HG03432 (cell line): ENCODE results near the gene CEP63.
"Not testable (repeated sequence)": the region's sequence is repeated elsewhere in the genome, so short reads cannot be mapped to it uniquely, and the experiment has no call there.

ENCODE experiments used
- ATAC-seq: cut with Tn5 transposase; IDR thresholded peaks from one replicate; pipeline ENCODE4 v1.9.1; 2021; ENCODE audit warnings: mild to moderate bottlenecking, moderate library complexity; ENCODE audit not compliant: unreplicated experiment

The CEP63 gene

DNA sequence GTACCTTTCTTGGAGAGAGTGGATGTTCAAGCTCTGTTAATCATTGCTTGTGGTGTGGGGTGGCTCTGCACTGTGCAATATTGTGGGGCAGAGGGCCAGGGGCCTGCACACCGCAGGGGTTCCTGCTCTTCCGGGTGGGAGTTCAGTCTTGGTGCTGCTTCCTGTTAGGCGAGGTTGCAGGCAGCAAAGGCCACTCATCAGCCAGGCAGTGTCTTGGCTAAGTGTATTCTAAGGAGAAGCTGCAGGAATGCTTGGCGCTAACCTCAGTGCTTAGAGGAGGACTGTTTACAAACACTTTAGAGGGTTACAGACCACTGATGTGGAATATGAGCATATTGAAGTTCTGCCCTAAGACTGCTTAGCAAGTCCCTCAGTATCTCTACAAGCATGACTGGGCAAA is 81.7 kb downstream of the CEP63 start:
- ATAC-seq = no peak

DNA sequence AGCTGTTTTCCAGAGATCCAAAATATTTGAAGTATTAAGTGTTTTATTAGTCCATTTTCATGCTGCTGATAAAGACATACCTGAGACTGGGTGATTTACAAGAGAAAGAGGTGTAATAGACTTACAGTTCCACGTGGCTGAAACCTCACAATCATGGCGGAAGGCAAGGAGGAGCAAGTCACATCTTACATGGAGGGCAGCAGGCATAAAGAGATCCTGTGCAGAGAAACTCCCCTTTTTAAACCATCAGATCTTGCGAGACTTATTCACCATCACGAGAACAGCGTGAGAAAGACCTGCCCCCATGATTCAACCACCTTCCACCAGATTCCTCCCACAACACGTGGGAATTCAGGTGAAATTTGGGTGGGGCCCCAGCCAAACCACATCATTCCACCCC is 82.9 kb downstream of the CEP63 start:
- no peak for ATAC-seq

DNA sequence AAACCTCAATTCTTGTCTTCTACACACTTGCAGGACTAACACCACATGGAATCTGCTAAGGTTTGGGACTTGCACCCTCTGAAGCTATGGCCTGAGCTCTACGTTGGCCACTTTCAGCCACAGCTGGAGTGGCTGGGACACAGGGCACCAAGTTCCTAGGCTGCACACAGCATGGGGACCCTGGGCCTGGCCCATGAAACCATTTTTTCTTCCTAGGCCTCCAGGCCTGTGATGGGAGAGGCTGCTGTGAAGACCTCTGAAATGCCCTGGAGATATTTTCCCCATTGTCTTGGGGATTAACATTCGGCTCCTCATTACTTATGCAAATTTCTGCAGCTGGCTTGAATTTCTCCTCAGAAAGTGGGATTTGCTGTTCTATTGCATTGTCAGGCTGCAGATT is 84.0 kb downstream of the CEP63 start:
- not testable (repeated sequence) for ATAC-seq

DNA sequence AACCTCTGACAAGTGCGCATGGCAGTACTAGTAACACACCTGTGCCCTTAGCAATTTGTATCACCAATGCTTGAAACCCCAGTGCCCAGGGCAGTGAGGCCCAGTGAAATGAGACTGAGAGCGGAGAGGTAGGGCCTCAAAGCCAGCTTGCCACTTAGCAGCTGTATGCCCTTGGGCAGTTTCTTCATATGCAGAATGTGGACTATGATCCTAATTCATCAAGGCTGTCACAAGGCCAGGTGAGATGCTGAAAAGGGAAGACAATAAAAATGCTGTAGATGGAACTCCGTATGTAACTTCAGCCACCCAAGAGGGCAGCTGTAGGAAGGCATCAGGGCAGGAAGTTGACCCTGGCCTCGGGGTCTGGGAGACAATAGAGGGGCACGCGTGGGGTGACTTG is 90.6 kb downstream of the CEP63 start:
- no peak for ATAC-seq

DNA sequence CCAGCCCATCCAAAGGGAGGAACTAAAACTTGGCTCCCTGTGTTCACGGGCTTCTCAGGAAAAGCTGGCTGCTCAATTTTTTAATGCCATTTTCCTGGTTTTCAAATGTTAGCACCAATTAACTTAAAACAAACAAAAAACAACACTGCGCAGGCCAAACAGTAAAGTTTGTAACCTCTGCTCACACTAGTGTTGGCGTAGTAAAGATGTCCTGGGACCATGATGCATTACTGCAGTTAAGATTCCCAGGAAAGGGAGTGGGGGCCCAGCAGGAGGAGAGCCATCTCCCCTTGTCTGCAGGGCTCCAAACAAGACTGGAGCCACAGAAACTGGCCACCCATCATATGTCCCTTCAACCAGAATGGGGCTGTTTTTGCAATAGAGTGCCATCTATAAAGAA is 91.0 kb downstream of the CEP63 start:
- no peak for ATAC-seq

DNA sequence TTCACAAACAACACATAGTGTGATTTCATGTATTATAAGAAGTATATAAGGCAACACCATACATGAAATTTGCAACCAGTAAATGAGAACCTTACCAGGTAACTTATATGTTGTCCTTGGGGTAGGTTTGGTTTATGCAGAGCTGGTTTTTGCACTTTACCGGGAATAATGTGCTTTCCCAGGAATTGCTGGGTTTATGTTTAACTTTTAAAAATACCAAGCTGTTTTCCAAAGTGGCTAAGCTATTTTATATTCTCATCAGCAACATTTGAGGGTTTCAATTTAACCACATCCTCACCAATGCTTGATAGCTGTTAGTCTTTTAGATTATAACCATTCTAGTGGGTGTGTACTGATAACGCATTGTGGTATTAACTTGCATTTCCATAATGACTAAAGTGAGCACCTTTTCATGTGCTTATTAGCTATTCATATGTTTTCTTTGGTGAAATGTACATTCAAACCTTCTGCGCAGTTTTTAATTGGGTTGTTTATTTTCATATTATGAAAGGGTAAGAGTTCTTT is 93.3 kb downstream of the CEP63 start:
- no peak for ATAC-seq

DNA sequence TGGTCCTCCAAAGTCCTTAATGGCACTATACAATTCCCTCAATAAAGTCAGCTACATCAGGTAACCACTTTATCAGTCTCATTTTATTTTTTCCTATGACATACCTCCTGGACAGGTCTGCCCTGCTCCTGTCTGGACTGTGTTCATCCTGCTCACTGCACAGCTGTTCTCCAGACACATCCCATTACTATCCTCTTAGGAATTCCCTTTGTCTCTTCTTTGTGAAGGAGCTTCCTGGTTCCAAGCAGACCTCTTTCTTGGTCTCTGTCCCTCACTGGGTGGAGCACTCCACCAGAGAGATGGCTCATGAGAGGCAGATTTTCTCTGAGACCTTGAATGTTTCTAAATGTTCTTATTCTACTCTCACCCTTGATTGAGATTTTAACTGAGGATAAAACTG is 104.9 kb downstream of the CEP63 start:
- no peak for ATAC-seq

DNA sequence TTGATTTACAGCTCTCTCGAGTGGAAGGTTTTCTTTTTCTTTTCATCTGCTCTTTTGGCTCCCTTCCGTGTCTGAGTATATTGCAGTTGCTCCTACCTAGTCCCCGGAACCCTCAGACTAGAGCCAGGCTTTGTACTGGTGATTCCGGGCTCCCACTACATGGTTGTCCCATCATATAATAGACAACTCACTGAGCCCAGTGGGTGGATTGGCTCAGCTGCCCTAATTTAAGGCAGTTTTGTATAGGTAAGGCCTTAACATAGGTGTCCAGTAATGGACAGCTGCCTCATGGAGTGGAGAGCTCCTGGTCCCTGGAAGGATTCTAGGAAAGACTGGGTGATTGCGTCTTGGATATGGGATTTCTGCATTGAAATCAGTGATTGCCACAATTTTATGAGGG is 106.9 kb downstream of the CEP63 start:
- no peak for ATAC-seq

DNA sequence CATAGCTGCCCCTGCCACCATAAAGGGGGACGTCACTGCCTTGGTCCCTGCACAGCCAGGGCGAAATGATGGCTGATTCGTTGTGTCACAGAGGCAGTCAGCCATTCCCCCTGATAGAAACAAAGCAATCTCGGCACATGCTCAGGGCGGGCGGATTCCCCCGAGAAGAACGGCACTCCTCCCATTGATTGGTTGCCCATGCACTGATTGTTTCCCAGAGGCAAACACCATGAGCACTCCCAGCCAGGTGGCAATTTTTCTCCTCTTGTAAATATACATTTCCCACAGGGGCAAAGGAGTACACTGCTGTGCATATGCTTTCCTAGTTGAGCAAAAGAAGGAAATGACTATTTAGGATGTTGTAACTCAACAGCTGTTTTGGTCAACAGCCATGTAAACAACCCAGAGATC is 108.5 kb downstream of the CEP63 start:
- ATAC-seq = no peak

DNA sequence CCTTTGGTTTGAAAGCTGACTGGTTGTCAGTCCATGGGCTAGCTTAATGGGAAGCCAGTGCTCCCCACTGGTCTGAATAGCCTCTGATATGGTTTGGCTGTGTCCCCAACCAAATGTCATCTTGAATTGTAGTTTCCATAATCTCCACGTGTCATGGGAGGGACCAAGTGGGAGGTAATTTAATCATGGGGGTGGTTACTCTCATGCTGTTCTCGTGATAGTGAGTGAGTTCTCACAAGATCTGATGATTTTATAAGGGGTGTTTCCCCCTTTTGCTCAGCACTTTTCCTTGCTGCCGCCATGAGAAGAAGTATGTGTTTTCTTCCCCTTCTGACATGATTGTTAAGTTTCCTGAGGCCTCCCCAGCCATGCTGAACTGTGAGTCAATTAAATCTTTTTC is 109.1 kb downstream of the CEP63 start:
- ATAC-seq = not testable (repeated sequence)

DNA sequence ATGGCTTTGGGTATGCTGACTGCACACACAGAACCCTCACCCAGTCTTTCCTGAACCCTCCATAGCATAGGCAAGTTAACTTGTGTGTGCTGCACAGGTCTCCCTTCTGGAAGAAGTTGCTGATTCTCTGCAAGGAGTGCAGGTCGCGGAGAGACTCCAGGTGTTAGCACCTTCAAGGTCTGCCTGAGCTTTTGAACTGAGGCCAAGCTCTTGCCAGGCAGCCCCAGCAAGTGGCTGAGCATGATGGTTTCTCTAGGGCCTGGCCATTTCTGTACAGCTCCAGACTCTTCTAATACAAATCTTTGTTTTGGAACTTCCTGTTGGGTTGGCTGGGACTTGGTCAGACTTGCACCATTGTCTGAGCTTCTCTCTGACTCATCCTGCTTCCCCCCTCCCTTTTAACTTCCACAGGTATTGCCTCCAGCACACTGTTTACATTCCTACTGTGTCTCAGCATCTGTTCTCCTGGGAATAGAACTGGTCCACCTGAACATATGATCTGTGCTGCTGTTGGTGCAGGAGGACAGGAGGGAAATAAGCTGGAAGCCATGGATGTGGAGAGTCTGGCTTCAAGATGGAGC is 111.6 kb downstream of the CEP63 start:
- ATAC-seq = no peak

DNA sequence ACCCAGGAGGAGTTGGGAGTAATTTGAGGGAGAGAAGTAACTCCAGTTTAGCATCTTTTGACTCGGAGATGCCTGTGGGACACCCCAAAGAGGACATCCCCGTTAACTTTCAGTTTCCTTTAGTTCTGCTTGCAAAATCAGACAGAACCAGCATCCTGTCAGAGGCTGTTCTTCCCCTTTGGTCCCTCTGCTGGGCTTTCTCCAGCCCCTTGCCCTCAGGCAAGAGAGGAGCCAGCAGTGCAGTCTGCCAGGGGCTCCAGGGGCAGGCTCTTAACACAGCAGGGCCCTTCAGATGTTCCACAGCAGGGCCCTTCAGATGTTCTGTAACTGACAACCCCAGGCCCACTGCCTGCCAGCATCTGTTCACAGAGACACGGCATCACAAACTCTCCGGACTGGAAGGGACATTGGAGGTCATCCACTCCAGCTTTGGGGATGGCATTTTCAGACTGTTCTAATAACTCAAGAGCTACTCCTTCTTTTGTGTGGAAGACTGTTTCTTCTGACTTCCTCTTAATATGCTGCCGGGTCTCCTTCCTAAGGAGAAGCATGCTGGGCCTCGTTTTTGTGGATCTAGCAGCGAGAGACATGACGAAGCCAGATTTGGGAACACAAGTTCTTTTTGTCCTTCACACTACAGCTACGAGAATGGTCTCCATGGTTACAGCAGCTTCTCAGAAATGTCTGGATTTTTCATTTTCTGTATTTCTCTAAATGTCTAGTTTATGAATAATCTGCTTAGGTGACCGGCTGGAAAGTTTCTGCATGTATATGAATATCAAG is 113.1 kb downstream of the CEP63 start:
- no peak for ATAC-seq

DNA sequence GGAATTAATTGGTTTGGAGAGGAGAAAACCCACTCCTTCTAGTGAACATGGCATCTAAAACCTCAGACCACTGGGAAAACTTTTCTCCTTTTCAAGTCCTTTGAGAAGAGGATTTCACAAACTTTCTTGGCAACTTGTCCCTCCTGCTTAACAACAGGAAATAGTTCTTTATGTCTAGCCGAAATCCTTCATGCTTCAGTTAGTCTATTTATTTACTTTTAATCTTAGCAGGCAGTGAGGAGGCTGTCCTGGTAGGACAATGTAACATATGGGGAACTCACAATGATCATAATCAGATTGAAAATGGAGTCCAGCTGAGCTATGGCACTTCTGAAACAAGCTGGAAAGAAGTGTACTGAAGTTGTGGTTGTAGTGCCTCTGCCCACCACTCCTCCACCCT is 114.3 kb downstream of the CEP63 start:
- ATAC-seq = no peak

DNA sequence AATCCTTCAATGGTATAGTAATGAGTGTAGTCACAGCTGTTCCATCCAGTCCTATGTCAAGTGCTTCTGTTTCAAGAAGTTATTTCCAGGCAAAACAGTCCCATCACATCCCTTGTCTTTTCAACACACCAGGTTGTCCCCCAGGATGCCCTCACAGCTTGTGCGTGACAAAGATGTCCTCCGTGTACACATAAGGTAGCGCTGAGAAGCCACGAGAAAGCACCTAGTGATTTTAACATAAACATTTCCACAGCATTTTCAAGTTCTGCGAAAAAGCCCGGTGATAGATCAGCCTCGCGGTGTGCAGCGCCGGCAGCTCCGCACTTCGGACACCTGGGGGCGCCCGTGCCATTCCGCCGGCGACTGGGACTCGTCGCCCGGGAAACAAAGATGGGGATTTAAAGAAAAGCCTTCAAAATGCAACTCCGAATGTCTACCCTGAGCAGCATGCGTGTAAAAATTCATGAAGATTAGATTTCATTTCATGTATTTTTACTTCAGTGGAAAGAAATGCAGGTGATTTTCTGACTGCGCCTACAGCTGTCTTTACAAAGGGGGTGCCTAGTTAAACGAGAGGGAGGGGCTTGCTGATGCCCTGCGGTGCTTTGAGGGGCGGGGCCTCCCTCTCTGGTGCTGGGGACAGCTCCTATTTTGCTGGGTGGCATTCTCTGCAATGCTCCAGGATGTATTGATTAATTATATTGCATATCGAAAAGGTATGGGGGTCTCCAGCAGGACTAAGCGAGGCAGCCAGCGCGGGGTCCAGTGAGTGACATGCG is 115.0 kb downstream of the CEP63 start:
- peak; percentile 89 for ATAC-seq

DNA sequence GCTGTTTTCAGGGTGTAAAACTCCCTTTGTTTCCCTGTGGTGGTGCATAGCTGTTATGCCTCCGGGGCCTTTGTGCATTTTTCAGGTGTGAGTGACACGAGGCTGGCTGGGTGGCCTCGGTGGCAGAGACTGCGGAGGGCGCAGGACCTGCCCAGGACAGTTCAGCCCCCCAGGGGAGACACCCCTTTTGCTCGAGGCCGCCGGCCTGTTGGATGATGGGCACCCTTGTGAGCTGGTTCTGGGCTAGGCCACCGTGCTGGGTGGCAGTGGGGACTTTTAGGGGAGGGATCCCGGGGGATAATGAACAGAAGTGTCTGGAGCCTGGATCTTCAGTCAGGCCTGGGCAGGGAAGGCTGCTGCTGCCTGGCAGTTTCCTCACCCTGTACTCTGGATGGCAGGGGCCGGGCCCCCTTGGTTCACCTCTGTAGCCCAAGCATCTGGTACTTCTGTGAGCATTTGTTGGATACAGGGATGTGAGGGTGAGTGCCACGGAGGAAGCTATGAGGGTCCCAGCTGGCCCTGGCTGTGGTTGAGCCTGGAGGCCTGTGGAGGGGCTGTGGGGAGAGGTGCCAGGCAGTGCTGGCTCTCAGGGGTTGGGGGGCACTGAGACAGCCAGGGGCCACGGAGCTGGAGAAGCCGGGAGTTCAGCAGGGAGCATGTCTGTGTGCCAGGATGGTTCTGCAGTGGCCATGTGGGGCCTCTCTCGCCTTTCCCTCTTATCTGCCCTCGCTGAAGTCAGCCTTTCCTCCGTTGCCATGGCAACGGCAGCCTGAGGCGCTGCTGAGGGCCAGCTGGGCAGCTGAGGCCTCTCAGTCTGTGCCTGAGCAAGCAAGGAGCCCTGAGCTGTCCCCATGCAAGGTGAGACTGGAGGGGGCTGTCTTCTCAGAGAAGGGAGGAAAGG is 115.9 kb downstream of the CEP63 start:
- ATAC-seq = no peak

DNA sequence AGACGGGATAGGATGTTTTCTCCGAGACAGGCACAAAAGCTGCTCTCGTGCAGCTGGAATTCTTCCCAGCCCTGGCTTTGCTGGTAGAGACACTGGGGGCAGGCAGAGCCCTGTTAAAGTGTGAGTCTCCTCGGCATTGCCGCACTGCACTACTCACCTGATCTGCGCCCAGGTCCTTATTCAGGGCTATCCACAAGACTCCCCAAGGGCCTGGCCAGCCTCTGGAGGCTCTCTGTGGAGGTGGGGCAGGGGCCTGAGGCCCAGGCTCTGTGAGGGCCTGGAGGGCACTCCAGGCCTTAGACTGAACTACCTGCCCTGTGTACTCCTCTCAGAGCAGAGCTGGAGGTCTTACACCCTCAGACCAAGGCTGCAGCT is 116.6 kb downstream of the CEP63 start:
- ATAC-seq = no peak

DNA sequence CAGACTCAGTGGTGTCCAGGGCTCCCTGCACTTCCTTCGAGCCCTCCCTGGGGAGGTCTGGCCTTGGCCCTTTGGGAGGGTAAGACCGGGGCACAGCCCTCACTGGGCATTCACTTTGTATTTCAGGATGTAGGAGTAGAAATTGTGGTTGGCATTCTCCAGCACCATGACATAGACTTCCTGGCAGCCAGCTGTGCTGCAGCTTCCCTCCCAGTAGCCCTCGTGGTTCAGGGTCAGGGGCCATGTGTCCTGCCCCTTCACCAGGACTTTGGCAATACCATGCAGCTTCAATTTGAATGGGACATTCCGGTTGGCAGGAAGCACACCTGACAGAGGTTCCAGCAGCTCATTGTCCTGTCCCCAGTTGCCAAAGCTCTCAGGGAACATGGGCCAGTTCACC is 117.6 kb downstream of the CEP63 start:
- no peak for ATAC-seq

DNA sequence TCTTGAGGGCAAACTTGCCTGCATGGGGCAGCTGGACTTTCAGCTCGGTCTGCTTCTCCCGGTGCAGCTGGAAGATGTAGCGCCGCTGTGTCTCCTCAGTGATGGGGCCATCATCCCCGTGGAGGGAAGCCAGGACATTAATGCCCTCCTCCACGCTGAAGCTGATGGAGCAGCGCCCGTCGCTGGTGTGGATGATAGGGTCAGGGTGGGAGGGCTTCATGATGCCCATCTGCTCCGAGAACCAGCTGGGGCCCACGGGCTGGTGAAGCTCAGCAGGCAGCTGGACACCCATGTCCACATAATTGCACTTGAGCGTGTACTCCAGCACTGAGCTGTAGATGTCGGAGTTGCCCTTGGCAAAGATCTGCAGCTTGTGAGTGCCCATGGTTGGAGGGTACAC is 118.1 kb downstream of the CEP63 start:
- no peak for ATAC-seq

DNA sequence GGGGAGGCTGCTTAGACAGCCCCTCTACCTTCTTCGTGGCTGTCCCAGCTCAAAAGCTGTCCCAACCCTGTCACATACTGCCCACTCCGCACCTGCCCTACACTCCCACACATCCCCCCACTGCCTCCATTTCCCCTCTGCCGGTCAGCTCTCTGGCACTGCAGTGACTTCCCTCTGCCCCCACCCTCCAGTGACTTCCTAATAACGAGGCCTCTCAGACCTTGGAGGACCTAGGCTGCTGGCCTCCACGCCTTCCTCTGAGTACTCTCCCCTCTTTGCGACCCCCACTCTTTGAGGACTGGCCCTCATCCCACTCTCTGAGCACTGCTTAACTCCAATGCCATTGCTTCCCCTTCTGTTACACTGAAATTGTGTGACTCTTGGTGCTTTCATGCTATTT is 119.7 kb downstream of the CEP63 start:
- ATAC-seq = no peak

DNA sequence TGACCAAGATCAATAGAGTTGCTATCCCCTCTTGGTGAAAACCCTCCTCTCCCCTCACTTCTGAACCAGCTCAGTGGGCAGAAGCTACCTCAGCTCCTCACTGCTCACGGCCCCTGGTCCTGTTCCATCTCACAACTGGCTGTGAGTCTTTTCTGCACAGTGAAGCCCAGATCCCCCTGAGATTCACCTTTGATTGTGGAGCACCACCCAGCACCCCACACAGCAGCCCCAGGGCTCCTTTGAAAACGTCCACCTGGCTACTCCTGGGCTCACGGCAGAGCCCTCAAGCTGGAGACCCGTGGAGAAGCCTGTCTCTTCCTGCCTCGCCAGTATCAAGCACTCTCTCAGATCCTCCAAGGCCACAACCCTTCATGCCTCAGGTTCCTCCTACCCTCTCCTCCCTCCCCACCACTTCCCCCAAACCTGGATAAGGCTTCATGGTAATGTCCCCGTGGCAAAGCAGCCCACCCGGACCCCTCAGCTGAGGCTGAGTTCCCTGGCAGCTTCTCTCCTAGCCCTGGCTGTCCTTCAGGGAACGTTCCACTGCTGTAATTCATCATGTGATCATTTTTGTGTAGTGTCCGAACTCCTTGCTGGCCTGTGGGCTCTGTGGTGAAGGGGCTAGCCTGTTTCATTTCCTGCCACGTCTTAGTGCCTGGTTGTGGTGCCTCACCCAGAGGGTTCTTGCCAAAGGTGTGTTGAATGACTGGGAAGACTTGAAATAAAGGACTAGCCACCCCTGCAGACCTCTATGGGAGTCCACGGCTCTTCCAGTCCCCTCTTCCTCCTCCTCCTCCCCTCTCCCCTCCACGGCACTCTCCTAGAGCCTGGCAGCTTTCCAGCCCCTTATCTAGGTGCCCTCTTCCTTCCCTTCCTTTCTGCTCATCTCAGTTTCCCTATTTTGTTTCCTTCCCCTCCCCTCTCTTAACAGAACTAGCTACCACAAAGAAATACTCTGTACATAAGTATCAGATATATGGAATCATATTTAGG is 120.5 kb downstream of the CEP63 start:
- ATAC-seq = no peak
